Measurements from ENCODE around the gene APMAP. TPM values are rescaled to one million over a fixed set of nuclear protein-coding genes. Genes with fewer than 3 reads are reported as not detected.
A peak's percentile ranks its signal among the peaks of the same experiment; 100 is the strongest.

The APMAP gene
- total RNA-seq, 3 donors from 2014 or later (not counting 1 experiment from before 2014, with no cell fraction given) = 205 to 212 (median 207) TPM

DNA sequence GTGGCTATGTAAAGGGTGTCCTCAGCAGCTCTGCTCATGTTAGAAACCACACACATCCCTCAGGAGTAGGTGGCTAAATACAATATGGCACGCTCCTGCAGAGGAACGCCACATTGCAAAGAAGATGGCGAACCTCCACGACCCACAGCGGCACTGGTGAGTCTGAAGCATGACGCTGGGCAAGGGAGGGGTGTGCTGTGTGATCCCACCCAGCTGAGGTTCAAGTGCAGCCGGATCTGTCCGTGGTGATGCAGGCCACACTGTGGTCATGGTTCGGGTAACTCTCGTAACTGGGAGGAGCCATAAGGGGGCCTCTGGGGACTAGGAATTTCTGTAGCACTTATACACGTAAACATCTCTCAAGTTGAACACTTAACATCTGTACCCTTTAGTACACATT is 23.4 kb upstream of the APMAP start:
- Histone ChIP-seq H3K27ac (ENCODE audit: low read length) (peak overlapping the region; percentile 58), H3K4me1 (ENCODE audit: control insufficient read depth, insufficient read depth, low read length) (peaks cover 27% of the 10 kb centered on the region), H3K9me3 (ENCODE audit: control insufficient read depth, insufficient read depth, low read length) (no peaks in the 10 kb centered on the region), H3K4me3 (ENCODE audit: low read length) (no peak overlapping the region), H3K27me3 (ENCODE audit: control insufficient read depth, insufficient read depth, low read length) (no peaks in the 10 kb centered on the region), H3K36me3 (ENCODE audit: control insufficient read depth, insufficient read depth, low read length) (peaks cover 69% of the 10 kb centered on the region)
- Mint-ChIP-seq H3K36me3 (no peaks in the 10 kb centered on the region), H3K9me3 (no peaks in the 10 kb centered on the region), H3K4me3 (peak overlapping the region; percentile 51), H3K27ac (peak overlapping the region; percentile 75 to 85), H3K27me3 (ENCODE audit: low read depth in 2 of 2) (no peaks in the 10 kb centered on the region), H3K4me1 (peaks cover 29 to 36% of the 10 kb centered on the region in 2 donors)
- intact Hi-C loops (cut with micrococcal nuclease) = no loop called here
- ATAC-seq (peak; percentile 71 to 95 (median 88)), DNase-seq (peak in 1 of 2 donors; percentile 26)
- no peak for TF ChIP-seq CTCF (IDR thresholded peaks at IDR 0.05)
- WGBS (ENCODE audit: insufficient coverage) = 61% methylated on average over 10 of the region's 11 CpGs

DNA sequence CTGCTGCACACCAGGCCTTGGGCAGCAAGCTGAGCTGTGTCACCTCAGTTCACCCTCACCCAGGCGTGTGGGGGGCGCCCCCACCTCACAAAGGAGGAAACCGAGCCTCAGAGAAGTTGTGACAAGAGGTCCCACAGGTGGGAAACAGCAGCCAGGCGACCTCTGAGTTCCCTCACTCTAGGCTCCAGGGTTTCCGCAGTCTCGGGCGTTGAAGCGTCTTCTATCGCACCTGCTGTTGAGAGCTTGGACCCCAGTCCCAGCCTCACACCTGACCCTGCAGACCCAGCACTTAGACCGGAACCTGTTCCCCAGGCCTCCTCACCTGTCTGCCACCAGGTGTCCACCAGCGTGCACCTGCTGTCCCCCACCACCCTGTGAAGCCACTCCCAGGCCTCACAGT is 22.3 kb upstream of the APMAP start:
- no peak for TF ChIP-seq CTCF (IDR thresholded peaks at IDR 0.05)
- Mint-ChIP-seq H3K4me3 (no peak overlapping the region), H3K27ac (peak overlapping the region; percentile 75 to 85), H3K4me1 (peaks cover 36 to 37% of the 10 kb centered on the region in 2 donors), H3K36me3 (no peaks in the 10 kb centered on the region), H3K9me3 (no peaks in the 10 kb centered on the region), H3K27me3 (ENCODE audit: low read depth in 2 of 2) (no peaks in the 10 kb centered on the region)
- no peak for DNase-seq
- no peak for ATAC-seq
- intact Hi-C loops (cut with micrococcal nuclease) = no loop called here
- H3K9me3 ChIP-seq (ENCODE audit: control insufficient read depth, insufficient read depth, low read length) = no peaks in the 10 kb centered on the region
- 81% methylated on average over 11 of the region's 11 CpGs for WGBS (ENCODE audit: insufficient coverage)
- no peak overlapping the region for H3K4me3 ChIP-seq (ENCODE audit: low read length)
- H3K36me3 ChIP-seq (ENCODE audit: control insufficient read depth, insufficient read depth, low read length) = peaks cover 71% of the 10 kb centered on the region
- peaks cover 27% of the 10 kb centered on the region for H3K4me1 ChIP-seq (ENCODE audit: control insufficient read depth, insufficient read depth, low read length)
- no peaks in the 10 kb centered on the region for H3K27me3 ChIP-seq (ENCODE audit: control insufficient read depth, insufficient read depth, low read length)
- no peak overlapping the region for H3K27ac ChIP-seq (ENCODE audit: low read length)

DNA sequence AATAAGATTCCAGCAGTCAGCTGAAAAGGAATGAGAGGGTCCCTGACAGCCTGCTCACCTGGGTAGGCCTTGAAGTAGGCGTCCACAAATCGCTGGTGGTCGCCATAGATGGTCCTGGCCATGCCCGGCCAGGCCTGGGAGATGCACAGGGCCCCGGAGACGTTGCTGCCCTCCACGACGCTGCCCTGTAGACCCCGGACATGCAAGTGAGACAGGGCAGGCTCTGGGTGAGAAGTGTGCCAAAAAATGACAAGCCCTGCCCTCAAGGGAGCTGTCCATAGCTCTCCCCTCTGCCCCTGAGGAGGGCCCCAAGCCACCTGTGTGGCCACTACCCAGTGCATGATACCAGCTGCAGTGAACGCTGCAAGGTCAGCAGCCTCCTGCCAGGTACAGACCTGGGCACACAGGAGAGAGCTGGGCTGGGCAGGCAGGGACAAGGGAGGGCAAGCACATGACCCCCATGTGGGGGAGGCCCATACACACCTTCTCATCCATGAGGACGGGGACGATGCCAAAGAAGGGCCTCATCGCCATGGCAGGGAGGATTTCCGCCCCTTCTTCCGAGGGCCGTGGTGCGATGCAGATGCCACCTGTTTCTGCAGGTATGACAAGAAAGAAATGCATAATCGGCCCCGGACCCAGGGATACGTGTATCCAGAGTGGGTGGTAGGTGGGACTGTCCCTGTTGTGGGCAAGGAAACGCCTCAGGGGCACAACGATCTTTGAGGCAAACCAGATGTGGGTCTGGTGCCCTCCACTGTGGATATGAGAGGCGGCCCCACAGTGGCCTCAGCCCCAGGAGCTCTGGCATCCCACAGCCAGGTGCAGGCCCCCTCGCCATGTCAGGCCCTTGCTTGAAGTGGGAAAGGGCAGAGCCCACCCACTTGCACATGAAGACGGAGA is 21.2 kb upstream of the APMAP start:
- ATAC-seq = no peak
- no peak overlapping the region for H3K4me3 Mint-ChIP-seq
- TF ChIP-seq CTCF (IDR thresholded peaks at IDR 0.05) = no peak

More for the DNA sequence above, 21.2 kb upstream of the APMAP start:
- peaks cover 21% of the 10 kb centered on the region for H3K4me1 ChIP-seq (ENCODE audit: control insufficient read depth, insufficient read depth, low read length)
- H3K9me3 ChIP-seq (ENCODE audit: control insufficient read depth, insufficient read depth, low read length) = no peaks in the 10 kb centered on the region
- no peak overlapping the region for H3K27ac Mint-ChIP-seq
- H3K4me1 Mint-ChIP-seq = peaks cover 25 to 34% of the 10 kb centered on the region in 2 donors
- H3K27ac ChIP-seq (ENCODE audit: low read length) = no peak overlapping the region
- intact Hi-C loops (cut with micrococcal nuclease) = no loop called here
- no peaks in the 10 kb centered on the region for H3K36me3 Mint-ChIP-seq
- 94% methylated on average over 25 of the region's 25 CpGs for WGBS (ENCODE audit: insufficient coverage)
- H3K4me3 ChIP-seq (ENCODE audit: low read length) = no peak overlapping the region
- peaks cover 69% of the 10 kb centered on the region for H3K36me3 ChIP-seq (ENCODE audit: control insufficient read depth, insufficient read depth, low read length)
- no peaks in the 10 kb centered on the region for H3K27me3 Mint-ChIP-seq (ENCODE audit: low read depth in 2 of 2)
- H3K9me3 Mint-ChIP-seq = no peaks in the 10 kb centered on the region
- no peak for DNase-seq
- no peaks in the 10 kb centered on the region for H3K27me3 ChIP-seq (ENCODE audit: control insufficient read depth, insufficient read depth, low read length)

All from natural killer cell (primary cell).